Fibroblast of skin of left quadriceps (primary cell): ENCODE data around the gene SARS1.
"Not testable (repeated sequence)": the region's sequence is repeated elsewhere in the genome, so short reads cannot be mapped to it uniquely, and the experiment has no call there.

Experiments
- DNase-seq, 2 experiments: peaks; one replicate each; pipeline ENCODE4 v3.0.0-alpha.2; 2013; ENCODE audit warnings: low read depth in 2 of 2

Gene SARS1, protein sequence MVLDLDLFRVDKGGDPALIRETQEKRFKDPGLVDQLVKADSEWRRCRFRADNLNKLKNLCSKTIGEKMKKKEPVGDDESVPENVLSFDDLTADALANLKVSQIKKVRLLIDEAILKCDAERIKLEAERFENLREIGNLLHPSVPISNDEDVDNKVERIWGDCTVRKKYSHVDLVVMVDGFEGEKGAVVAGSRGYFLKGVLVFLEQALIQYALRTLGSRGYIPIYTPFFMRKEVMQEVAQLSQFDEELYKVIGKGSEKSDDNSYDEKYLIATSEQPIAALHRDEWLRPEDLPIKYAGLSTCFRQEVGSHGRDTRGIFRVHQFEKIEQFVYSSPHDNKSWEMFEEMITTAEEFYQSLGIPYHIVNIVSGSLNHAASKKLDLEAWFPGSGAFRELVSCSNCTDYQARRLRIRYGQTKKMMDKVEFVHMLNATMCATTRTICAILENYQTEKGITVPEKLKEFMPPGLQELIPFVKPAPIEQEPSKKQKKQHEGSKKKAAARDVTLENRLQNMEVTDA

DNA sequence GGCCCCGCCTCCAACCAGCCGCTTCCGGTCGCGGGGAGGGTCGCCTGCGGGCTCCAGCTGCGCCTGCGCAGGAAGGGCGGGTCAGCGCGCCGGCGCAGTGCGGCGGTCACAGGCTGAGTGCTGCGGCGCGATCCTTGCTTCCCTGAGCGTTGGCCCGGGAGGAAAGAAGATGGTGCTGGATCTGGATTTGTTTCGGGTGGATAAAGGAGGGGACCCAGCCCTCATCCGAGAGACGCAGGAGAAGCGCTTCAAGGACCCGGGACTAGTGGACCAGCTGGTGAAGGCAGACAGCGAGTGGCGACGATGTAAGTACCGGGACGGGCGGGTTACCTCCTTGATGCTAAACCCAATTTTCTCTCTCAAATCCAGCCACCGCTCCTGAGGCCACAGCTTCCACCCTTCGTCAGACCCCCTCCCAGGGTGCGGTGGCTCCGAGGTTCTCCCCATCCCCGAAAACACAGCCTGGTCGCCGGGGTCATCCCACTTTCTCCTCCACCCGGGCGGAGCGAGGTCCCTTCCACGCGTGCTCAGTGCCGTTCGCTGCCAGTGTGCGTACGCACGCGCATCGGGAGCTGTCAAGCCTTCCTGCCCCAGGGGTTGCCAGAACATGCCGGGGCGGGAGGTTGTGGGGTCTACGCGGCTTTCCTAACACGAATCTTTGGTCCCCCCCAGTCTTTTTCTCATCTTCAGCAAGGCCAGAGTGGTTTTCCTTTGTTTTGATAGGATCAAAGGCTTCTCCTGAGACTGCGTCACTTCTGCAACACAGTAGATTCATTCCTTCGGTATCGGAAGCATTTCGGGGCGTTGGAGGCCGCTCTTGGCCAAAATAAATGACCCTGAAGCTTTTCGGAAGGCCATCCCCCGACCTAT is at the start of gene SARS1:
TSS of gene SARS1 (plus strand) at position 95 of the 870 bp plus-strand sequence. CDS start at position 170, 75 bp downstream.
- peak; percentile 77 to 78 for DNase-seq

DNA sequence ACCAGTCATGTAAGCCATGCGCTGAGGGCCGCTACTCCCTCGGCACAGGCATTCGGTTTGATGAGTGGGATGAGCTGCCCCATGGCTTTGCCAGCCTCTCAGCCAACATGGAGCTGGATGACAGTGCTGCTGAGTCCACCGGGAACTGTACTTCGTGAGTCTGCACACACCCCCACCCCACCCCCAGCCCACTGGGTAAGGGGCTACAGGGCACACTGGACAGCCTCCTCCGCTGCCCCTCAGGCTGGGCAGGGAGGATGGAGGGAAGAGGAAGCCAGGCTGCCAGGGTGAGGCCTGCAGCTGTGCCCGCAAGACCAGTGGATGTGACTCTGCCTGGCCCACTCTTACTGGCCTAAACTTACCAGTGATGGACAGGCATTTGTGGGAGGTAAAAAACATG is 49.2 kb upstream of the SARS1 start:
- DNase-seq = no peak

DNA sequence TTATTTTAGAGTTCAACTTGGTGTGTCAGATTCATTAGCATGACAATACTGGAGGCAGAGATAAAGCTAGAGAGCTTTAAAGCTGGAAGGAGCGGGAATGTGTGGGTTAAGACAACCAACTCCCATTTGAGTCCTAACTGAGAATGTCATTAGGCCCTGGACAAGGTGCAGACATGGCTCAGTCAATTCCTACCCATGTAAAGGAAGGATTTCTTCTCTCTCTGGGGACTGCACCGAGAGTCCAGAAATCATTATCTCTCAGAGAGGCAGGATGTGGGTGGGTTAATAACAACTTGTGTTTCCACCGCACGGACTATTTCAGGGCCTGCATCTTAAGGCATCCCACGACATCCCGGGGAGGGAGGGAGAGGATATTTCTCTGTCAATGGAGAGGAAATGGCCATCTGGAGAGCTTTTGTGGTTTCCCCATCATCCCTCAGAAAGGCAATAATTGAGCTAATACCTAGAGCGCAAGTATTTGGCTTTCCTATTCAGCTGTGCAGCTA is 46.7 kb upstream of the SARS1 start:
- peak; percentile 36 to 40 for DNase-seq

DNA sequence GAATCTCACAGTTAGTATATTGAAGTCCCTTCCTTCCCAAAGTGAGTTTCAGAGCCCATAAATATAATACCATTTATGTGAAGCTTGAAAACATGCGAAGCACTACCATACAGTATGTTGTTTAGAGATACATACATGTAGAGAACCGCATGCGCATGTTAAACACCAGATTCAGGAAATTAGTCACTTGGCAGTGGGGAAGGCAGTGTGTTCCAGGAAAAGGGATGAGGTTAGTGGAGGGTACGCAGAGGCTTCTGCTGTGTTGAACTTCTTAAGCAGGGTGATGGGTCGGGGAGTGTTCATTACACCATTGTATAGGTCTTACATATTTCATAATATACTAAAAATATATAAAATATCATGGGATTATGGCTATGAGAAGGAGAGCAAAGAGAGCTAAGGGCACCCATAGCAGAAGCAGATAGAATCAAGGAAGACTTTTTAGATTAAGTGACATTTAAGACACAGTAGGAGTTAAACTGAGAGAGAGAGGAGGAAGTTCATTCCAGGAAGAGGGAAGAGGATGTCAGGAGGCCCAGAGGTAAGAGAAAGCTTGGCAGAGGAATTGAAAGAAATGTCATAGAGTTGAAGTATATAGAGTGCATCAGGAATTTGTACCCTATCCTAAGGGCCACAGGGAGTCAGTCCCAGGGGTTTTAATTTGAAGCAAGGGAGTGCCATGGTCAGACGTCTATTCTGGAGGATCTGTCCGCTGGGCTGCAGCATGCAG is 43.5 kb upstream of the SARS1 start:
- DNase-seq = no peak

DNA sequence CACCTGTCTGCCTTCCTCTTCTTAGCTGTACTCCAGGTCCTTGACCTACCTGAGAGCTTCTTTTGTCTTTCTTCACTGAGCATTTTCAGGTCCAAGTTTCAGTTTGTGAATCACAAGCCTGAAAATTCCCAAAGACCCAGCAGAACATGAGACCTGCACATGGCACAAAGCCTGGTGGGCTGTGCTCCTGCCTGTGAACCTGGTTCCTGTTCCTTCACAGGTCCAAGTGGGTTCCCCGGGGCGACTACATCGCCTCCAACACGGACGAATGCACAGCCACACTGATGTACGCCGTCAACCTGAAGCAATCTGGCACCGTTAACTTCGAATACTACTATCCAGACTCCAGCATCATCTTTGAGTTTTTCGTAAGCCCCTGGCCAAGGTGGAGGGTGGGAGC is 42.1 kb upstream of the SARS1 start:
- DNase-seq = no peak

DNA sequence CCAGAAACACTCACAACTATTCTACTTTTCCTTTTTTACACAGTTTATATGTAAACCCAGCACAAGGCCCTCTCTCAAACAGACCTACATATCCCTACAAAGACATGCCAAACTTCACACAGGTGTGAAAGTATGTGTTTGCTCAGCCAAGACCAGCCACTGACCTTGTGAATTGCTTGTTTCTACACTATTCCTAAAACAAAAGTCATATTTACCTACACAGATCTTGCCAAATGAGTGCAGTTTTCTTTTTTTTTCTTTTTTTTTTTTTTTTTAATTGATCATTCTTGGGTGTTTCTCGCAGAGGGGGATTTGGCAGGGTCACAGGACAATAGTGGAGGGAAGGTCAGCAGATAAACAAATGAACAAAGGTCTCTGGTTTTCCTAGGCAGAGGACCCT is 37.4 kb upstream of the SARS1 start:
- DNase-seq = not testable (repeated sequence)

DNA sequence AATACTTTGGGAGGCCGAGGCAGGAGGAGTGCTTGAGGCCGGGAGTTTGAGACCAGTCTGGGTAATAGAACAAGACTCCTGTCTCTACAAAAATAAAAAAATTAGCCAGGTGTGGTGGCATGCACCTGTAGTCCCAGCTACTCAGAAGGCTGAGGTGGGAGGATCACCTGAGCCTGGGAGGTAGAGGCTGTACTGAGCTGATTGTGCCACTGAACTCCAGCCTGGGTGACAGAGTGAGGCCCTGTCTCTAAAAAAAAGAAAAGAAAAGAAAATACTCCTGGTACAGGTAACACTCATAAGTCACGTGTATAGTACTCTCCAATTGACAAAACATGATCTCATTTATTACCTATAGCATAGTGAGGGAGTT is 33.0 kb upstream of the SARS1 start:
- DNase-seq = not testable (repeated sequence)

DNA sequence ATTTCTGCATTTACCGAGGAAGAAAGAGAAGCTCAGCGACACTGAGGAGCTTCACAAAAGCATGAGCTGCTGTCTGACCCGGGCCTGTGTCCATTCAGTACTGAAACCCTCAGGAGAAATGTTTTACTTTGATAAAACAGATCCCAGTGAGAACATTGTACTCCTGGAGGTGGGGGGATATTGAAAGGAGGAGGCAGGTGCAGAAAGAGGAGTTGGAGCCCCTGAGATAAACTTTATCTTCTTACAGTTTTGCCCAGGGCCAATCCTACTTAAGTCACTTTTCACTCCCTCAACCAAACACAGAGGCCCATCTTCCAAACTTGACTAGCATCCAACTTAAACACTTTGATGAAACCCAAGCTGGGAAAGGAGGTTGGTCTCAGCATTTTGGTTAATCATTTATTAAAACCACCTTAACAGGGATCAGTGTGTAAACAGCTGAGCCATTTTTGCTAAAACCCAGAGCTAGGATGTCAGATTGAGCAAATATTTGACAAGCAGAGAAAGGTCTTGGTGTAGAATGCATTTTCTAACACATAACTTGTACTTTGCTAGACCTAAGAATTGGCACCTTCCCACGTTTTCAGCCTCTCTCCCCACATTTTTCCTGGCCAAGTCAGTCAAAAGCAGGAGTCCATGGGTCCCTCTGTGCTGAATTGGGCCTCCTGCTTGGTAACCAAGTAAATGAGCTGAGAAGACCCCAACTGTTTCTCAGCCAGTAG is 32.5 kb upstream of the SARS1 start:
- no peak for DNase-seq

DNA sequence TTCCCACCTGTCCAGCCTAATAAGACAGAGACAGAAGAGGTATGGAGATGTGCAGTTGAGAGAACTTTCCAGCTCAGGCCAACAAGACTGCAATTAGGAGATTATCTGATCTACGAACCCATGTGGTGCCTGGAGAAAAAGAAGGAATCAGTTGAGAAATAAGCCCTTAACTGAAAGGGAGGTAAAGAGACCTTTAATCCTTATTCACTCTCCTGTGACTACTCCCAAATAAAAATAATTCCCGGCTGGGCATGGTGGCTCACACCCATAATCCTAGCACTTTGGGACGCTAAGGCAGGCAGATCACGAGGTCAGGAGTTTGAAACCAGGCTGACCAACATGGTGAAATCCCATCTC is 31.9 kb upstream of the SARS1 start:
- DNase-seq = no peak

DNA sequence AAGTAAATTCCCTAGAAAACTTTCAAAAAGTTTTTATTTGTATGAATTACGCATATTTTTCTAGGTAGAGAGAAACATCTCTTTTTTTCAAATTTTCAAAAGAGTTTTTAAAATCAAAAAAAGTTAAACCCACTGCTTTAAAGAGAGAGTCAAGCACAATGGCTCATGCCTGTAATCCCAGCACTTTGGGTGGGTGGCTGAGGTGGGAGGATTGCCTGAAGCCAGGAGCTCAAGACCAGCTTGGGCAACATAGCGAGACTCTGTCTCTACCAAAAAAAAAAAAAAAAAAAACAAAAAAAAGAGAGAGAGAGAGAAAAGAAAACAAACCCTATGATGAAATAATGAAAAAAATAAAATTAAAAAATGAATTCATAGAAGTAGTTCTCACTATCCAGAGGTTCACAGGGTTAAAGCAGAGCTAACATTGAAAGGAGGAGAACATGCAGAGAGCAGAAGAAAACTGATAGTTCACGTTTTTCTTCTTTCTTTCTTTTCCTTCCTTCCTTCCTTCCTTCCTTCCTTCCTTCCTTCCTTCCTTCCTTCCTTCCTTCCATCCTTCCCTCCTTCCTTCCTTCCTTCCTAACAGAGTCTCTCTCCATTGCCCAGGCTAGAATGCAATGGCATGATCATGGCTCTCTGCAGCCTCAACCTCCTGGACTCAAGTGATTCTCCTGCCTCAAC is 30.5 kb upstream of the SARS1 start:
- no peak for DNase-seq

DNA sequence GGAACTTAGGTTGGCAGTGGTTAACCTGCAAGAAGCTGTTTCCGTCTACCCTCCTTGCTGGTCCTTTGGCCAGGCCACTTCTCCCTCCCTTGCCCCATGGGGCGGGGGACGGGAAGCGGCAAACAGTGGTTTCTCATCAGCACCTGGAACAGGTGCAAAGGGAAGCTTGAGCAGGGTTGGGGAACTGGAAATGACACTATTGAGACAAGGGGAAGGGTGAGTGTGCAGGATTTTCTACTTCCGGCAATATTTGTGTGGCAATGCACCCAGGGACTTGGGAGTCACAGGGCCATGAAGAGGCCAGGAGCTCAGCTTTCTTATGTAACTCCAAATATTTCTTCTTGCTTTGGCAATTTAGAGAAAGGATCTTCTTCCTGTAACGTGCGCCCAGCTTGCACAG is 29.0 kb upstream of the SARS1 start:
- DNase-seq = no peak

DNA sequence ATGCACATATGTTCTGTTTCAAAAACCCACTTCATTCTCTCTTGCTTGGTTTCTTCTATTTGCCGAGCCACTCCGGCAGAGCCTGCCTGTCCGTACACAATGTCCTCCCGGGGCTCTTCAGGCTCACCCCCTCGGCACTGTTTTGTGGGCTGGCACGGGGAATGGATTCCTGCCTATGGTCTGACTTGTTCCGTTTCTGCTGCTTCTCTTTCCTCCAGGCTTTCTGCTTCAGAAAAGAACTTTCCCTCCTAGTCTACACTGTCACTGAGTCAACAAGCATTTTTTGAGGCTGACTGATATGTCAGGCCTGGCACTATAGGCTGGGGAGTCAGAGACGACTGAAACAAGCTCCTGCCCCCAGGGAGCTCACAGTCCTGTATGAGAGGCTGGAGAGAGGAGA is 28.4 kb upstream of the SARS1 start:
- DNase-seq = no peak

DNA sequence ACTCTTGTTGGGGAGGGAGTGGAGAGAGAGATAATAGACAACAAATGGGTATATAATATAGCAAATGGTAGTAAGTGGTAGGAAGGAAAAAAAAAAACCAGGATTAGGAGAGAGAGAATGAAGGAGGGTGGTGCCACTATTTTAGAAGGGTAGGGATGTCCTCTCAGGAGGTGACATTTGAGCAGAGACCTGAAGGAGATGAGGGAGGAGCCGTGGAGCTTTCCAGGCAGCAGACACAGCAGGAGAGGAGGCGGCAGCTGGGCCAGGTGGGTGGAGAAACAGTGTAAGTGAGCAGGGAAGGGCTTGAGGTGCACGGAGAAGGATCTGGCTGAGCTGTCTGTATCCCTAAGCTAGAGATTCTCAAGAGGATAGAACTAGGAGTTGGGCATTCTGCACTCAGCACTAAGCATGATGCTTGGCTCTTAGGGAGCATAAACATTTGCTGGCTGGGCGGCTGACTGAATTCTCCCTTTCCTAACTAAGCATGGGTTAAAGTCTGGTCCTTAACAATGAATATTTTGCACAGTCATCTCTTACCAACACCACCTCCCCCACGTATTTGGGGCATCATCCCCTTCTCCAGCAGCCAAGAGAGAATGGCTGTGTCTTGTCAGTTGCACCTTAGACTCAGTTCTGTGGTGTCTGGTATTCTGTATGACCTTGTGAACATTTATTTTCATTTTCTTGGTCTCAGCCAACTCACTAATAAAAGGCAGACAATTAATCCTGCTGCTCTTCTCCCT is 27.6 kb upstream of the SARS1 start:
- DNase-seq = no peak

DNA sequence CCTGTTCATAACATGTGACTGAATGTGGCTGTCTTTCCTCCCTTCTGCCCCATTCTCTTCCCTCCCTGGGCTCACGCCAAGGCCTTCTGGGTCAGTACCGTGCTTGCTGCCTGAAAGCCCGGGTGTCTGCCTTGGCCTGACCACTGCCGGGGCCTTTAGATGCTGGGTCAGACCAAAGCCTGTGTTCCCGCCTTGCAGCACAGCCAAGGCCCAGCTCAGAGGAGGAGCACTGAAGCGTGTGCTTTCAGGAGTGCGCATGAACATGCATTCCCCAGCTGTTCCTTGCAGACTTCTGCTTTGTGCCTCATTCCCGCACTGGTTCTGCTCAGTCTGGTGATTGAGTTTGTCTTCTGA is 27.0 kb upstream of the SARS1 start:
- no peak for DNase-seq

DNA sequence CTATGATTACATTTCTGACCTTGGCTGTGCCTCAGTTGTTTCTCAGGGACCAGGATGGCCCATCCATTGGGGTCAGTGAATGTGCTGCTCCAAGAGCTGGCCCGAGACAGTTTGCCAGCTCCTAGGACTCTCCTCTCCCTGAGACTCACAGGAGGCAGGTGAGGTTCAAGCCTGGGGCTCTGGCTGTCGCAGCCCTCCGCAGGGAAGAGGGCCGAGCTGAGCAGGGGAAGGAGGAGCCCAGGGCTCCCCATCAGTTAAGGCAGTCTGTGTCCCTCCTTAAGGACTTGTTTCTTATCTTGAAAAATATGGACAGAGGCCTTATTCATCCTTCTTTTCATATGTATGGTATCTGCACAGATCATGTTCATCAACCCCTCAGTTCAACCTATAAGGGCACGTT is 26.6 kb upstream of the SARS1 start:
- no peak for DNase-seq

DNA sequence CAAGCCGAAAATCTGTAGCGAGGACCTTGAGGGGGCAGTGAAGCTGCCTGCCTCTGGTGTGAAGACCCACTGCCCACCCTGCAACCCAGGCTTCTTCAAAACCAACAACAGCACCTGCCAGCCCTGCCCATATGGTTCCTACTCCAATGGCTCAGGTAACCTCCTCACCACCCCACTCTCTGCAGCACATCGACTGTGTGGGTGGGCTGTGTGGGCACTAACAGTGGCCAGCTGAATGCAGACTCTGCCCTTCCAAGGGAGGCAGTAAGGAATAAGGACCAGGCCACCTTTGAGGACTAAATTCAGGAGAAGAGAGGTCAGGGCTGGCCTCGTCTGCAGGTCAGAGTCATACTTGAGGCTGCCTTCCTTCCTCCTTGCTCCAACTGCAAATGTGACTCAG is 25.5 kb upstream of the SARS1 start:
- DNase-seq = no peak

DNA sequence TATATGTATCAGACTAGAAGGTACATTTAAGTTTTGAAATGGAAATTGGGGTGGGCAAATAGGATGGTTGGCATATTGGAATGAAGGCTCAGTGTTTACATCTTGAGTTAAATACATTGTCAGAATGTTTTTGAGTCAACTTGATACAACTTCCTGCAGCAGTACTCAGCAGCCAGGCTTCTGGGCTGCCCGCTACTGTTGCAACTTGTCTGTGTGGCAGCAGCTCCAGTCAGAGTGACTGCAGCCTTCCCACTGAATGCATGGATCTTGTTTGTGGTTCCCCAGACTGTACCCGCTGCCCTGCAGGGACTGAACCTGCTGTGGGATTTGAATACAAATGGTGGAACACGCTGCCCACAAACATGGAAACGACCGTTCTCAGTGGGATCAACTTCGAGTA is 24.9 kb upstream of the SARS1 start:
- DNase-seq = no peak

DNA sequence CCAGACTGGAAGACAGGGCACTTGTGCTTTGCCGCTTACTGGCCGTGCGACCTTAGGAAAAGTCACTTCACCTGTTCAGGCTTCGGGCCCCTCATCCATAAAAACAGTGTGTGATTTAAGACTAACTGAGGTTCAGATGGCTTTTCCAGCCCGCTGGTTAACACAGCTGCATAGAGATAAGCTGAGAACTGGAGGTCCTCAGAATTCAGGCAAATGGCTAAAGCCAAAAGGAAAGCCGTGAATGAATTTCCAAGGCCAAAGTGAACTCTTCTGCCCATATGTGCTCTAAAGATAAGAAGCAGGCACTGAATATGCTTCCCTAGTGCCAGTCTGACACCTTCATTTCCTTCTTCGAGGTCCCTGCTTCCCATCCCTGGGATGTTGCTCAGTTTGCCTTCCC is 23.5 kb upstream of the SARS1 start:
- DNase-seq = no peak

DNA sequence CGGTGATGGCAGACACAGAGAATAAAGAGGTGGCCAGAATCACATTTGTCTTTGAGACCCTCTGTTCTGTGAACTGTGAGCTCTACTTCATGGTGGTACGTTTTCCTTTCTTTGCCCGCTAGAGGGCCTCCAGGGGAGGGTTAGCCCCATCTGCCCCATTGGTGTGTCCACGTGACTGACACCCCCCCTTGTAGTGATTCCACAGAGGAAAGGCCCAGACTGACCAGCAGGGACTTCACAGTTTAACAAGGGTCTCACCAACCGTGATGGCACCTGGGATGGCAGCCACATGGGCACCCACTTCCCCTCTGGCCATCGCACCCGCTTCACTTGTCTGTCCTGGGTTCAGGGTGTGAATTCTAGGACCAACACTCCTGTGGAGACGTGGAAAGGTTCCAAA is 22.3 kb upstream of the SARS1 start:
- no peak for DNase-seq

DNA sequence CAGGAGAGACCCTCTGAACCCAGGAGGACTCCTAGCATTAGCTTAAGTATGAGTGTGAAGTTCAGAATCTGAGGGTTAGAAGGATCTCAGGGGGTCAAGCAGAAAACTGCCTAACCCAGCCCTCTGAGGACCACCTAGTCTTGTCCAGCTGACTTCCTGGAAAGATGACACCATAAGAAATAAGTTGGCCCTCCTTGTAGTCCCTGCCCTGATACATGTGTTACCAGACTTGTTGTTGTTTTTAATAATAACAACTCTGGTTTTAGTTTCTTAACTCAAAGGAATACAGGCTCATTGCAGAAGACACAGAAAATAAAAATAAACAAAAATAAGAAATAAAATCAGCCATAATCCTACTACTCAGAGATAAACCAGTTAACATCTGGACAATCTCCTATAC is 21.8 kb upstream of the SARS1 start:
- DNase-seq = no peak
